Measurements from ENCODE around the gene CABP1. TPM values are rescaled to one million over a fixed set of nuclear protein-coding genes. Genes with fewer than 3 reads are reported as not detected.
A peak's percentile ranks its signal among the peaks of the same experiment; 100 is the strongest.

Gene CABP1
- total and polyA plus RNA-seq, 2 of the 13 experiments (the other 11 are each of a cell fraction or from before 2014, with no cell fraction given), result not detected

DNA sequence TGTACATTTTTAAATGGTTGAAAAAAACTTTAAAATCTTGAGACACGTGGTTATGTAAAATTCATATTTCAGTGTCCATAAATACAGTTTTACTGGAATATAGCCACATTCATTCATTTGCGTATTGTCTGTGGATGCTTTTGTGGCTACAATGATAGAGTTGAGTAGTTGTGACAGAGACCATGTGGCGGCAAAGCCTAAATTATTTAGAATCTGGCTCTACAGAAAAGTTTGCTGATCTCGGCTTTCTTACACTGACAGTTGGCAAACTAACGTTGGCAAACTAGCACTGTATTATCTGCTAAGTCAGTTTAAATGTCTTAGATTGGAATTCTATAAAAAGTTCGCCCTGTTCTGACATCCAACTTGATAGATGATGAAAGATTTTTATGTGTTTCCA is 72.2 kb downstream of the CABP1 start:
- FAIRE-seq (no peak), DNase-seq (ENCODE audit: low spot score) (no peak), ATAC-seq (no peak)
- Histone ChIP-seq H3K27me3 (ENCODE audit: control insufficient read depth in 1 of 2, insufficient read depth in 2 of 2, low read length in 2 of 2) (no peaks in the 10 kb centered on the region), H3K4me1 (ENCODE audit: insufficient read depth, low read length) (peaks cover 34% of the 10 kb centered on the region), H2AFZ (ENCODE audit: low read length) (no peak overlapping the region), H3K27ac (ENCODE audit: extremely low read length, insufficient read depth, low read length) (no peak overlapping the region), H4K20me1 (ENCODE audit: insufficient read depth, low read length) (no peaks in the 10 kb centered on the region; the same call in 1 of the 2 replicates), H3K4me3 (replicated peaks in 1 of 3; ENCODE audit: insufficient read depth in 1 of 3, low read depth in 2 of 3, low read length in 3 of 3) (no peak overlapping the region), H3K9me3 (ENCODE audit: low read length) (no peaks in the 10 kb centered on the region), H3K4me2 (ENCODE audit: low read depth, low read length) (no peak overlapping the region), H3K9ac (ENCODE audit: insufficient read depth, low read depth, low read length) (no peak overlapping the region), H3K36me3 (replicated peaks in 1 of 2; ENCODE audit: control insufficient read depth in 1 of 2, insufficient read depth in 2 of 2, low read length in 2 of 2) (peaks cover 2 to 28% of the 10 kb centered on the region in 2 experiments), H3K79me2 (ENCODE audit: insufficient read depth, low read length) (peaks cover 14% of the 10 kb centered on the region)
- intact Hi-C loops (cut with micrococcal nuclease; ENCODE audit: unreplicated experiment), result no loop called here
- 94% methylated on average over 6 of the region's 6 CpGs for WGBS (ENCODE audit: low lambda C conversion rate)
- CTCF ChIA-PET (ENCODE audit: low intra/inter-chr PET ratio, low total read pairs), result interaction anchor here (2.9 kb wide), 1 partner anchor 129 kb away, joined by 21 read pairs; no protein-coding TSS in a partner anchor
- BruUV-seq (replicated peaks), result no TSS peak
- POLR2A ChIA-PET, result no interaction called here
- in situ Hi-C loops (cut with HindIII; ENCODE audit: extremely low pct_ligation_motif_present, low pct_unique_long_range_greater_than_20kb), result loop anchor here (5.0 kb wide), 2 partner anchors 65 to 130 kb away; partner anchors contain the start of gene POP5
- TF ChIP-seq MAFK (conservative IDR thresholded peaks at IDR 0.05 in 1 of 2, IDR thresholded peaks at IDR 0.05 in 1 of 2; ENCODE audit: low read length in 2 of 2) (peak; percentile 66 to 86), RFX5 (IDR thresholded peaks at IDR 0.05; ENCODE audit: low read depth, low read length) (peak; percentile 33; the same call in 1 of the 2 replicates), GTF2F1 (IDR thresholded peaks at IDR 0.05; ENCODE audit: low read length) (no peak), ZNF501 (CRISPR knock-in tag; IDR thresholded peaks at IDR 0.05) (no peak), SOX5 (CRISPR knock-in tag; IDR thresholded peaks at IDR 0.05; ENCODE audit: borderline replicate concordance) (no peak), MAFF (IDR thresholded peaks at IDR 0.05; ENCODE audit: low read depth, low read length) (peak; percentile 79), GRHL1 (CRISPR knock-in tag; conservative IDR thresholded peaks at IDR 0.05) (no peak)
